ENCODE measurements around the gene EFNA5.

EFNA5 gene

GRCh38 chr5:107402434-107403227 is 268.1 kb downstream of the EFNA5 start:
- DNase-seq (ENCODE audit: low read depth in 2 of 3, low spot score in 1 of 3), result no peak

DNA sequence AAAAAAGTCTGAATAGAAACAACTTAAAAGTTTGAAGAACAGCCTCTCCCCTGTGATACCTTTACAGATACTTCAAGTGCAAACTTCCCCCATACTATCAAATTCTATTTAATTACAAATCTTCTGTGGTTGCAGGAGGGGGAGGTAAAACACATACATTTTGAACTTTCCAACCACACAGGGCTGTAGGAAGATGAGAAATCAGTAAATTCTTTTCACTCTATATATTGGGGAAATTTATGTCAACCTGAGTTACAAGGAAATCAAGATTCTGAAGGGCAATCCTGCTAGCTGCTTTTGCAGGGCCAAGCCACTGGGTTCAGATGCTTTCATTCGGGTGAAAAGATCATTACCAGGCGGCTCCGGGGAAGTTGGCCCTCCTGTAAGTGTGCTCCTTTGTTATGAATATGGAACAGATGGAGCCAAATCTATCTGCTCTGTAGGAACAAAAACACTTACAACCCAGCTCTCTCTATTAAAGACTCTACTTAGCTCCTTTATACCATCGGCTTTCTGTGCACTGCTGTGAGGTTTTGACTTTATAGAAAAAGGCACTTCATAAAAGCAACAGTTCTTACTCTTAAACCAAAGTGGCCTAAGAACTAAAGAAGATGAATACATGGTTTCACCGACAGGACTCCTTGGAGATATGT is 269.1 kb downstream of the EFNA5 start:
- DNase-seq (ENCODE audit: low read depth in 2 of 3, low spot score in 1 of 3), result no peak

GRCh38 chr5:107400328-107400727 is 270.4 kb downstream of the EFNA5 start:
- DNase-seq (ENCODE audit: low read depth in 2 of 3, low spot score in 1 of 3), result no peak

GRCh38 chr5:107398703-107399102 is 272.0 kb downstream of the EFNA5 start:
- no peak for DNase-seq (ENCODE audit: low read depth in 2 of 3, low spot score in 1 of 3)

GRCh38 chr5:107396351-107396690 is 274.4 kb downstream of the EFNA5 start:
- no peak for DNase-seq (ENCODE audit: low read depth in 2 of 3, low spot score in 1 of 3)

DNA sequence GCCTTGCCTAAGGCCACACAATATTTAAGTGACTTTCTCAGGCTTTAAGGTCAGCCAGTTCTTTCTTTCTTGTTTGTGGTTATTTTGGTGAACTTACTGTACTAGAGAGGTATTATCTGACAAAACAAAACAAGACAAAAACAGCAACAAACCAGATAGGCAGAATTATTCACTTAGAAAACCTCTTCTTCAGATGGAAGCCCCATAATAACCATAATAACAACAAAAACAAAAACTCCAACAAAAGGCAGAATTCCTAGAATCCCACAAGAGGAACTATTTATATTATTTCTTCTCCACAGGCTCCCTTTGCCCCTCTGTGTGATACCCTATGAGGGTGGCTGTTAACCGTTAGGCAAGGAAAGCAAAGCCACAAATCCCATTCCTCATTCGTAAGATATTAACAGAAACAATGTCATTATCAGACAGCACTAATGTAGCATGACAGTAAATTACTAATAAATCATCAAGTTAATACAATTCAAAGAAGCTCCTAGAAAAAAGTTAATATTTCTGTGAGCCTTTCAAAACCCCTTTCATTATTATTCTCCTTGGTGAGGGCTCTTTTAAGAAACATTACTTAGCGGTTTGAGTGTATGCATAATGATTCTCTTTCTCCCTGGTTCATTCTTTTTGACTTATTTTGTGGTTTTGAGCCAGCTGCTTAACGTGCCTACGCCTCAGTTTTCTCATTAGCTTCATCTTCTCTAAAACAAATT is 274.9 kb downstream of the EFNA5 start:
- no peak for DNase-seq (ENCODE audit: low read depth in 2 of 3, low spot score in 1 of 3)

- no peak for DNase-seq (ENCODE audit: low read depth in 2 of 3, low spot score in 1 of 3)
Observed at GRCh38 chr5:107393851-107394250, 276.9 kb downstream of the EFNA5 start.

GRCh38 chr5:107391787-107392186 is 278.9 kb downstream of the EFNA5 start:
- DNase-seq (ENCODE audit: low read depth in 2 of 3, low spot score in 1 of 3), result no peak

- no peak for DNase-seq (ENCODE audit: low read depth in 2 of 3, low spot score in 1 of 3)
Observed at GRCh38 chr5:107389775-107390148, 281.0 kb downstream of the EFNA5 start.

- no peak for DNase-seq (ENCODE audit: low read depth in 2 of 3, low spot score in 1 of 3)
Observed at GRCh38 chr5:107389130-107389774, 281.5 kb downstream of the EFNA5 start.

GRCh38 chr5:107388141-107388861 is 282.4 kb downstream of the EFNA5 start:
- no peak for DNase-seq (ENCODE audit: low read depth in 2 of 3, low spot score in 1 of 3)

- no peak for DNase-seq (ENCODE audit: low read depth in 2 of 3, low spot score in 1 of 3)
Observed at GRCh38 chr5:107387526-107388140, 283.1 kb downstream of the EFNA5 start.

GRCh38 chr5:107385708-107386107 is 285.0 kb downstream of the EFNA5 start:
- no peak for DNase-seq (ENCODE audit: low read depth in 2 of 3, low spot score in 1 of 3)

GRCh38 chr5:107384256-107384655 is 286.5 kb downstream of the EFNA5 start:
- no peak for DNase-seq (ENCODE audit: low read depth in 2 of 3, low spot score in 1 of 3)

- DNase-seq (ENCODE audit: low read depth in 2 of 3, low spot score in 1 of 3), result no peak
Observed at GRCh38 chr5:107383414-107383813, 287.3 kb downstream of the EFNA5 start.

- DNase-seq (ENCODE audit: low read depth in 2 of 3, low spot score in 1 of 3), result no peak
Observed at GRCh38 chr5:107381189-107381856, 289.4 kb downstream of the EFNA5 start.

DNA sequence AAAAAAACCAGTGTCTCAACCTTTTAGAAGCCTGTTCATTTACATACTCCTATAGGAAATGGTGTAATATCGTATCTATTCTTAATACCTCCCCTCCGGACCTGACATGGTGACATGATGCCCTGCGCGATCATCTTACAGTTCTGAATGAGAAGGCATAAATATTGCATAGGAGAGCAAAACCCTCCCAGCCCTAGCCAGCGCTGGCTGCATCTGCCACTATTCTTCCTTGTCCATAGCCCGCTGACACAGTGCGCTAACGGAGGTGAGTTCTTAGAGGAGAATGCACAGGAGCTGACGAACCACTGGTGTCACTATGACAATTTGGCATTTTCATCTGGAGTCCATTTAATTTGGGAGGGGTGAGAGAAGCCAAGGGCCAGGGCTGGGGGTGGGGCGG is 290.1 kb downstream of the EFNA5 start:
- DNase-seq (ENCODE audit: low read depth in 2 of 3, low spot score in 1 of 3), result no peak

DNA sequence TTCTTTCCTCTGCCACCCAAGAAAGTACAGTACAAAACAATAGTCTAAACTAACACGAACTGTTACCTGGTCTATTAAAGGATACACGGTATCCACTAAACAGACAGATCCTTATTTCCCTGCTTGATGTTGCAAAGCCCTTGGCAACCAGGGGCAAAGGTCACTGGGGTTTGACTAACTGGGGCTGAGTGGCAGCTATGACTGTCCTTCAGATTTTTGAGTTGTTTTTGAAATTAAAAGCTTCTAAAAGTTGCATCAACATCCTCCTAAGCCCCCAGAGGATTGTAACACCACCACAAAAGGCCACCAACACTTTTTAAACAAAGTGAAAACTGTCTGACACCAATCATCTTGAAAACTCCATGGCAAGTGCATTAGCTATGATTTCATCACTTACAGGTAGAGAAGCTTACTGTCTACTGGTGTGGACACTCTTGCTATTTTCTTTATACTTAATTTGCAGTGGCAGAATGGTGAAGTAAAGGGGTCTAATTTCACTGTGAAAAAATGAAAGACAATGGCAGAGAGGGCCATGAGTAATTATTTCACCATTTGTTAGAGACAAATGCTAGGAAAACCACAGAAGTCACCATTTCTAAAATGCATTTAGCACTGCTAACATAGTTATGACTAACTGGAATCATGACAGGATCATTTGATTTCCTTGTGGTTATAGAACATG is 292.4 kb downstream of the EFNA5 start:
- DNase-seq (ENCODE audit: low read depth in 2 of 3, low spot score in 1 of 3), result no peak

DNA sequence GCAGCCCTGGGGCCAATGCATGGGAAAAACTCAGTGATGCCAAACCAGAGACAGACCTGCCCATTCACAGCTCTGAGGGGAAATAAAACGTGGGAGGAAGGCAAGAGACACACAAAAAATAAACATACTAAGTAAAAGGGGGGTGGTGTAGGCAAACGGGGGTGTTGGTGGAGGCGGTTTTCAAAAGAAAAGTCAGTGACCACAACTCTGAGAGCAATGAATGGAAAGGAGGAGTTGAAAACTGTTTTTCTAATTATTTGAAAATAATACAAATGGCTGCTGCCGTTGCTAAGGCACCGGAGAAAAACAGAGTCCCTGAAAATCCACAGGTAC is 293.5 kb downstream of the EFNA5 start:
- DNase-seq (ENCODE audit: low read depth in 2 of 3, low spot score in 1 of 3), result no peak
